ENCODE data around the gene SORCS2.

DNA sequence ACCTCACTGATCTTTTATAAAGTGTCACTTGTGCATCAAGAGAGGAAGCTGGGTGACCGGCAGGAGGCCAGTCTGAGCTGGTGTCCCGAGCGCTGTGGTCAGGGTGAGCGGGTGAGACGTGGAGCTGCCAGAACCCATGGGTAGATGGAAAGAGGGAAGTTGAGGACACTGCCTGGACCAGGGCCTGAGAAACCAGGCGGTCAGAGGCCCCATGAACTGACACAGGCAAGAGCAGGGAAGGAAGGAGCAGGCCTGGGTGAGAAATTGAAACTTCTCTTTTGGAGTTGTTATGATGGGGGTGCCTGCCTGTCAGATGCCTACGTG lies 554.7 kb downstream of the SORCS2 start:
- TF ChIP-seq CTCF (IDR thresholded peaks at IDR 0.05) (no peak), POLR2A (IDR thresholded peaks at IDR 0.05) (no peak), POLR2AphosphoS5 (IDR thresholded peaks at IDR 0.05) (no peak), EP300 (IDR thresholded peaks at IDR 0.05) (no peak)
